ENCODE results near the gene PIBF1. TPM values are rescaled to one million over a fixed set of nuclear protein-coding genes. Genes with fewer than 3 reads are reported as not detected.
"Not testable (repeated sequence)": the region's sequence is repeated elsewhere in the genome, so short reads cannot be mapped to it uniquely, and the experiment has no call there.

PIBF1 gene, protein sequence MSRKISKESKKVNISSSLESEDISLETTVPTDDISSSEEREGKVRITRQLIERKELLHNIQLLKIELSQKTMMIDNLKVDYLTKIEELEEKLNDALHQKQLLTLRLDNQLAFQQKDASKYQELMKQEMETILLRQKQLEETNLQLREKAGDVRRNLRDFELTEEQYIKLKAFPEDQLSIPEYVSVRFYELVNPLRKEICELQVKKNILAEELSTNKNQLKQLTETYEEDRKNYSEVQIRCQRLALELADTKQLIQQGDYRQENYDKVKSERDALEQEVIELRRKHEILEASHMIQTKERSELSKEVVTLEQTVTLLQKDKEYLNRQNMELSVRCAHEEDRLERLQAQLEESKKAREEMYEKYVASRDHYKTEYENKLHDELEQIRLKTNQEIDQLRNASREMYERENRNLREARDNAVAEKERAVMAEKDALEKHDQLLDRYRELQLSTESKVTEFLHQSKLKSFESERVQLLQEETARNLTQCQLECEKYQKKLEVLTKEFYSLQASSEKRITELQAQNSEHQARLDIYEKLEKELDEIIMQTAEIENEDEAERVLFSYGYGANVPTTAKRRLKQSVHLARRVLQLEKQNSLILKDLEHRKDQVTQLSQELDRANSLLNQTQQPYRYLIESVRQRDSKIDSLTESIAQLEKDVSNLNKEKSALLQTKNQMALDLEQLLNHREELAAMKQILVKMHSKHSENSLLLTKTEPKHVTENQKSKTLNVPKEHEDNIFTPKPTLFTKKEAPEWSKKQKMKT
- total RNA-seq (2014; rRNA removed; shearing (Covaris generic)): 18.0 and 22.2 TPM in 2 replicates

DNA sequence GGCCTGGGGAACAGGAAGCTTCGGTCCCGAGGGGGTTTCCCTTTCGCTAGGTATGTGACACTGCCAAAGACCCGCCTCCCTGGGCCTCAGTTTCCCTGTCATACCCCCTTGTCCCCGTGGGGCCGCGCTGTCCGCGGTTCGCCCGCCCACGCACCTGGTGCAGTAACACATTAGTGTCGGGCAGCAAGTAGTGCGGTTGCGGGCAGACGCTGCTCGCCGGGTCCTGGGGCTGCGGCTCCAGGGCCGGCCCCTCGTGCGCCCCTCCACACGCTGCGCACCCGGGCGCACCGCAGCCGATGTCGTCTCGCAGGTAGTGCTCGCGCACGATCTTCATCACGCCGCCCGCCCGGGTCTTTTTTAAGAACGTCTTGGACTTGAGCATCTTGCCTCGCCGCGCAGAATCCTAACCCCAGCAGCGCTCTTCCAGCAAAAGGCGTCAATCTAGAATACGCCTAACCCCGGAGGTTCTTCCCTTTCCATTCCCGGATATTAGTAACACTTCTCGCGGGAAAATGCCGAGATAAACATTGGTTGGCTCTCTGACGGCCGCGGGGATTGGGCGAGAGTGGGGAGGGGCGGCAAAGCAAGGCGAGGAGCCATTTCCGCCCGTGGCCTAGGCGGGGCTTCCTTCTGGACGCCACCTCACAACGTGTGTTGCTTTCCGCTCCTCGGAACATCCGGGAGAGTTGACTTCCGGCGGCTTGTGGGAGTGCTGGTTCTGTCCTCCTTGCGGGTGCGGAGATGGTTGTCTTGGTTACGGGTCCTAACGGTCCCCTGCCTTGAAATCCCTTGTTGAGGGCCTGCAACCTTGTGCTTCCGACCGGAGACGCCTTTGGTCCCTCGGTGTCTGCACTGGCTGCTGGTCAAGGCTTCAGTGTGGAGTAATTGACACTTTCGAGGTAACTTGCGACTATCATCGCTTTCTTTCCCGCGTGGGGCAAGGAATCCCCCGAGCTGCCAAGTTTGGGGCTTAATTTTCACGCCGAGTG is at the start of gene PIBF1, which contains the start of gene DIS3:
TSS of gene PIBF1 (plus strand) at position 683 of the 989 bp plus-strand sequence. CDS start 1,337 bp downstream, outside the sequence.
TSS of gene DIS3 (minus strand) at position 450 of the 989 bp plus-strand sequence. CDS start at position 382, 68 bp downstream.
- peak; percentile 97 for DNase-seq (ENCODE audit: low spot score)

DNA sequence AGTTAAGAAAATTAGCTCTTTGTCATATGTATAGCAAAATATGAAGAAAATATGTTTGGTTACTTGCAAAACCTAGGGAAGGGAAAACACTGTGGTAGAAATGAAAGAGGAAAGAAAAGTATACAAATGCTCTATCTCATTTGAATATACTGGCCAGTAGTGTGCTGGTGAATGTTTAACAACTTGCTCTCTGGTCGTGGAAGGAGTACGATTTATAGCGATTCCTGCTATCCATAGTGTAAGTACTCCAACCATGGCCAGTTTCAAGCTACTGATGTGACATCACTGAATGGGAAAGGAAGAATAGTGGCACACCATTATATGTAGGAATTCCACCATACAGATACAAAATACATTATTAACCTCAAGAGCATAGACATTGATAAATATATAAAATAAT is 44.9 kb upstream of the PIBF1 start:
- no peak for DNase-seq (ENCODE audit: low spot score)

DNA sequence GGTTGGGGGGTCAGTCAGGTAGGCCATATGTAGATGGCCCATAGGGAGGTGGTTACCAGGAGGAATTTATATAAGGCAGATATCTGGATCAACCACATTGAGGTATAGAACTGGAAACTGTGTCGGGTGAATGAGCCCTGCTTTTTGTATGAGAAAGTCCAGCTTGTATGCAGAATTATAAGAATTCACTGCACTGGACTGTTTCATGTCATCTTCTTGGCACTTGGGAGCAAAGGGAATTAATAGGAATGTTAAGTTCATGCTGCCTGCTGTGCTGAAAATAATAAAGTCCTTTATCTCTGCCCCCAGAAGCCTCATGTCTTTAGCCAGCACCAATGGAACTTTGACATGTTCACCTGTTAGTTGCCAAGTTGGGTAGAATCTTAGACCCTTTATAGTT is 41.9 kb upstream of the PIBF1 start:
- no peak for DNase-seq (ENCODE audit: low spot score)

DNA sequence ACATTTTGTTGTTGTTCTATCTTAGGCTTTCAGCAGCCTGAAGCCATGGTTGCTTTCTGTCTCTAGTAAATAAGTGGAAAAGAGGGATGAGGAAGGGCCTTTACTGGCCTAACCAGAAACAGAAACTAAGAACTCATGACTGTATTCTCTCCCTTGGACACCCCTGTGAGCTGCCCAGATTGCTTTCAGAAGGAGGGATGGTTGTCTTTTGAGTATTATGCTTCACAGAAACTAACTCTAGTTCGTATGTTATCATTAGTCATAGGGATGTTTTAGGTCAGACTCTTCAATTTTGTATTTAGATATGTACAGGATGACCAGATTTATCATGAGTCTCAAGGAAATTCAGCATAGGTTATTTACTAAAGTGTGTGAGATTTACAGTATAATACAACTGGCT is 36.7 kb upstream of the PIBF1 start:
- DNase-seq (ENCODE audit: low spot score): no peak

DNA sequence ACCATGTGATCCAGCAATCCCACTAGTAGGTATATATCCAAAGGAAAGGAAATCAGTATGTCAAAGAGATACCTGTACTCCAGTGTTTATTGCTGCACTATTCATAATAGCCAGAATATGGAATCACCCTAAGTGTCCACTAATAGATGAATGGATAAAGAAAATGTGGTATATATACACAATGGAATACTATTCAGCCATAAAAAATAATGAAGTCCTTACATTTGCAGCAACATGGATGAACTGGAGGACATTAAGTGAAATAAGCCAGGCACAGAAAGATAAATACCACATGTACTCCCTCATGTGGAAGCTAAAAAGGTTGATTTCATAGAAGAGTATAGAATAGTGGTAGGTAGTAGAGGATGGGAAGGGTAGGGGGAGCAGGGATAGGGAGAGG is 30.7 kb upstream of the PIBF1 start:
- no peak for DNase-seq (ENCODE audit: low spot score)

DNA sequence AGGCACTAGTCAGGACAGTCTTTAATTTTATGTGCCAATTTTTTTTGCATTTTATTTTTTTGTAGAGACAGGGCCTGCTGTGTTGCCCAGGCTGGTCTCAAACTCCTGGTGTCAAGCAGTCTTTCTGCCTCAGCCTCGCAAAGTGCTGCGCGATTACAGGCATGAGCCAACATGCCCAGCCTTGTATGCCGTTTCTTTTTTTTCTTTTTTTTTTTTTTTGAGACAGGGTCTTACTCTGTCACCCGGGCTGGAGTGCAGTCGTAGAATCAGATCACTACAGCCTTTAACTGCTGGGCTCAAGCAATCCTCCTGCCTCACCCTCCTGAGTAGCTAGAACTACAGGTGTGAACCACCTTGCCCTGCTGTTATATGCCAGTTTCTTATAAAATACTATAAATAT is 27.8 kb upstream of the PIBF1 start:
- no peak for DNase-seq (ENCODE audit: low spot score)

DNA sequence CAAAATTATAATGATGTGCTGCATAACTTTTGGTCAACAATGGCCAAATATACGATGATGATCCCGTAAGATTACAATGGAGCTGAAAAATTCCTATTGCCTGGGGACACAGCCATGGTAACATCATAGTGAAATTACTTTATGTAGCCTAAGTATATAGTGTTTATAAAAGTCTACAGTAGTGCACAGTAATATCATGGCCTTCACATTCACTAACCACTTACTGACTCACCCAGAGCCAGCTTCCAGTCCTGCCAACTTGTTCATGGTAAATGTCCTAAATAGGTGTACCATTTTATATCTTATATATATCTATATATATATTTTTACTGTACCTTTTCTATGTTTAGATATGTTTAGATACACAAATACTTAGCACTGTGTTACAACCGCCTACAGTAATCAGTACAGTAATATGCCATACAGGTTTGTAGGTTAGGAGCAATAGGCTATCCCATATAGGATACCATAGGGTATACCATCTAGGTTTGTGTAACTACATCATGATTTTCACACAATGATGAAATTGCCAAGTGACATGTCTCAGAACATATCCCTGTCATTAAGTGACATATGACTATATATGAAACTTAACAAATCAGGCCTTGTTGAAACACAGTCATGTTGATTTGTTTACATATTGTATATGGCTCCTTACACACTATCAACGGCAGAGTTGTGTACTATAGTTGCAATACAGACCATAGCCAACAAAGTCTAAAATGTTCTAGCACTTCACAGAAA is 24.0 kb upstream of the PIBF1 start:
- peak; percentile 1 for DNase-seq (ENCODE audit: low spot score)

DNA sequence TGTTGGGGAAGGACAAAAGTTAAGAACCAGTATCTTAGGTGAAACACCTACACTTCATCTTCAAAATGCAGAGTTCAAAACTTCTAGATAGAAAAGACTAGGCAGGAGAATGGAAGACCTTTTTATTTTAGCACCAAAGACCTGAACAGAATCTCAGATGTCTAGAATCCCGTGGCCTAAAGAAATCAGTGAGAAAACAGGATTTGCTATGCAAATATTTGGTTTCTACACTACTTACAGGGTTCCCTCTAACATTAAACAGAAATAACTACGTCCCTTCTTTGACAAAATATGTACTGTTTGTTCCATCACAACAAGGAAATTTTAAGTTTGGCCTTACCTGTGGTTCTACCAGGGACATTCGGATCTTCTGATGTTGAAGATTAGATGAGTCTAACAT is 21.7 kb upstream of the PIBF1 start:
- no peak for DNase-seq (ENCODE audit: low spot score)

DNA sequence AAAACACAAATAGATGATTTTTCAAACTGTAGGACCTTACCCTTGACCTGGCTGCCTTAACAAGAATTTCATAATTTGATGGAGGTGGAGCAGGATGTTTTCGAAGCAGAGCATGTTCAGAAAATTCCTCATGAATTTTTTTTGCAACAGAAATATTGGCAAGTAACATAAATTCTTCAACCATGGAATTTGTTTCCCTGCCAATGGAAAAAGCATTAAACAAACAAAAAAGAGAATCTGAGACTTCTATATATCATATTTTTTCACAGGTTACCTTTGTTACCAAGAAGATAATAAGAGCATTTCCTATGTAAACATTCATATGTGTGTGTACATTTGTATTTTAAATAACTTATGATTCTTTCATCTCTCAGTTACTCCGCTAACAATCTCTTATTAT is 18.5 kb upstream of the PIBF1 start:
- no peak for DNase-seq (ENCODE audit: low spot score)

DNA sequence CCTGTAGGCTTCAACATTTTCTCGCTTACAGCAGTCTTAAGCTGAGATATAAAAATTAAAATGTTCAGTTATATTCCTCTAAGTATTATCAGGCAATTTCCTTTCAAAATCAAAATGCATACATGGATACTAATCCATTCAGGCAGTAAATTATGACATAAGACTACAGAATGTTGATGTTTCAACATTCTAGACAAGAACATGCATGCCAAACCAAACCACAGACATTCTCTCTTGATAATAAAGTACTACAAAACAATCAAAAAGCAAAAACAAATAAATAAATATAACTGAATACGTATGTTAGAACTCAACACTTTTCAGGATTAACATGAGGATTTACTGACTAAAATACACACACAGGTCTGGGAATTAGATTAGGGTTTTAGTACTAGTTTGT is 7.9 kb upstream of the PIBF1 start:
- DNase-seq (ENCODE audit: low spot score): no peak

DNA sequence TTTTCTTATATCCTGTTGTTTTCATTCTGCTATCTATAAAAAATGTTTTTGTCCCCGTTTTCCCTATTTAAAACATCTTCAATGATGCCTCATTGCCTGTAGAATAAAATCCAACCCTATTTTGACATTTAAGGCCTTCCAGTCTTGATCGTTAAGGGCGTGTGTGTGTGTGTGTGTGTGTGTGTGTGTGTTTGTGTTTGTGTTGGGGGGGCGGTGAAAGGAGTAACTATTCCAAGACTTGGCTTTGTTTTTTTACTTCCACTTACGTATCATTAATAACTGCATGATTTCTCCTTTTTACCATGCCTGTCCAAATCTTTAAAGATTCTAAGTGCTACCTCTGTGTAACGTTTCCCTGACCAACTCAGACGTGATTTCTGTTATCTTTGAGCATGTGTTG is 784 bp downstream of the PIBF1 start:
- peak; percentile 1 for DNase-seq (ENCODE audit: low spot score)

DNA sequence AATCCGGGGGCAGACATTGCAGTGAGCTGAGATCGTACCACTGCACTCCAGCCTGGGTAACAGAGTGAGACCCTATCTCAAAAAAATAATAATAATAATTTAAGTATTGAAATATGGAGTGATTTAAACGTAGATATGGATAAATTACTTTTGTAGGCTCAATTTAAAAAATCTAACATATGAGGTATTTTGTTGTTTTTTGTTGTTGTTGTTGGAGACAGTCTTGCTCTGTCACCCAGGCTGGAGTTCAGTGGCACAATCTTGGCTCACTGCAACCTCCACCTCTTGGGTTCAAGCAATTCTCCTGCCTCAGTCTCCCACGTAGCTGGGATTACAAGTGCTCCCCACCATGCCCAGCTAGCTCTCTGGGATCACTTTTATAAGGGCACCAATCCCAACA is 2.7 kb downstream of the PIBF1 start:
- not testable (repeated sequence) for DNase-seq (ENCODE audit: low spot score)

DNA sequence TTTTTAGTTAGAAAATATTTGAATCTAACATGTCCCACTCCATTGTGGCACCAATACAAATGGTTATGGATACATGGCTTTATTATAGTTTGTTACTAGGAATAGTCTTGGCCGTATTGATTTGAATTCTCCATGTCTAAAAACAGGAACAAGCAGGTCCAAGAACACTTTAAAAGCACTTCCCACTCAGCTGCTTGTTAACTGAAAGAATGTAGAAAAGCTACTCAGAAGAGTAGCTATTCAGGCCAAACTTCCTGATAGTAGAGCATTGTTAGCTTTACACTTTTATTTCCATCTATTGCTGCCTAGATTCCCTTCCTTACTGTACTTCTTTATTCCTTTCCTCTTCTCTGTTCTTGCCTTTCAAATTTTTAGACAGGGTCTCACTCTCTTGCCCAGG is 6.9 kb downstream of the PIBF1 start:
- no peak for DNase-seq (ENCODE audit: low spot score)

DNA sequence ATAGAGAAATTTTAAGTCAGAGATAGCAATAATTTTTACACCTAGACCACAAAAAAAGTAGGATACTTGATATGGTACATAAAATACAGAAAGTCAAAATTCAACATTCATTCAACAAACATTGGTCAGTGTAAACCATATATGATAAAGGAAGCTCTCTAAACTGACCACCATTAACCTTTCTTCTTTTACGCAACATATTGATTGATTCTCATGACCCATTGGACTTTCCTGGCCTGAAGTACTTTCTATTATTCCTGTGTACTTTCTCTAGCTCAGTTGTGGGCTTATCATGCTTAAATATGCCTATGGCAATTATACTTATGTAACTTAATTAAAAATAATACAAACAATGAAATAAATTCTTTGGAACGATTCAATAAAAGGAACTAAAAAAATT is 10.7 kb downstream of the PIBF1 start:
- no peak for DNase-seq (ENCODE audit: low spot score)

DNA sequence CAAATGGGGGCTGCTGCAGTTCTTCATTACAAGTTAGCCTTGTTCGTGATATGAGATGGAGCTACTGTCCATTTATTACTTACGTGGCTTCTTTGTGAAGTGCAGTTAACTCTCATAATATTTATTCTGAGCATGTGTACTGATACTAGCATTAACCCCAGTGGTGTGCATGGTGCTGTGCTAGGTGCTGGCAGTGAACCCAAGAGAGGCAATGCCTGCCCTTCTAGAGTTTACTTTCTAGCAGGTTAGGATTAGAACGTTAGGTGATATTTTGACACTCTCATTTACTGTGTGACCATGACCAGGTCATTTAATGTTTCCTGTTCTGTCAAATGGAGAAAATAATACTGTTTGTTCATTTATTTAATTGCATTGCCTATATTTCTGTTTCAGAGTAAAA is 16.9 kb downstream of the PIBF1 start:
- DNase-seq (ENCODE audit: low spot score): no peak

DNA sequence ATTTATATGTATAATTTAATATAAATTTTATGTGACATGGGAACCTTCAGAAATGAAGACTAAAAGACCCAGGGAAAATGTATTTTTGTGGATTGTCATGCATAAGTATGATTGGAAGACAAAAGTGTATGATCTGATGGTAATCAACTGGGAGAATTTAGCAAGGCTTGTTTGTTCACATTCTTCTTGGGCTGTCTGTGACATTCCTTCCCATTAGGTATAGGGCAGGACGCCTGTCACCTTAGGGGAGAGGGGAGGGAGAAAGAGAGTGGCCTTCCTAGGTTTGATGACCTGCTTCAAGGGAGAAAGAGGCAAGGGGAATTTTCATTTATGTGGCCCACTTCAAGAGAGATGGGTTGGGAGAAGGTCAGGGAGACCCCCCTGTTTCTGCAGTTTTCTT is 22.4 kb downstream of the PIBF1 start:
- DNase-seq (ENCODE audit: low spot score): no peak

DNA sequence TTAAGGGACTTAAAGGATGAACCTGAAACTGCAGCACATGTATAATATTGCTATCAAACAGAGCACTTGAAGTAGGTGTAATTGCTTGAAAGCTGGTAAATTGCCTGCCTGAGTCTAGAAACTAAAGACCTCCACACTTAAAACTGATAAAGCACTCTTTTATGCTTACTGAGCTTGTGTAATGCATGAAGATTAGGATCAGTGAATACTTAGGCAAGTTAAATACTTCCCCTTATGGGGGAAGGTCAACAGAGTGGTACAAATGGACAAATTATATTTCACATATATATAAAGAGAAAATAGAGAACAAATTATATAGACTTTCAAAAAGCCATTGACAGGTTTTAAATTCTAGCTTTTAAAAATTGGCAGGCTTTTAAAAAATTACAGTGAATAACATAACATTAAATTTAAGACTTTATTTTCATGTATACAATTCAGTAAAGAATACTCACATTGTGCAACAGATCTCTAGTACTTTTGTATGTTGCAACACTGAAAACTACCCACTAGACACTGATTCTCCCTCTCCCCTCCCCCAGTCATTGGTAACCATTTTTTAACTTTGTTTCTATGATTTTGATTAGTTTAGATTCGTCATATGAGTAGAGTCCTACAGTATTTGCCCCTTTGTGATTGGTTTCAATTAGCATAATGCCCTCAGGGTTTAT is 23.9 kb downstream of the PIBF1 start:
- DNase-seq (ENCODE audit: low spot score): no peak

DNA sequence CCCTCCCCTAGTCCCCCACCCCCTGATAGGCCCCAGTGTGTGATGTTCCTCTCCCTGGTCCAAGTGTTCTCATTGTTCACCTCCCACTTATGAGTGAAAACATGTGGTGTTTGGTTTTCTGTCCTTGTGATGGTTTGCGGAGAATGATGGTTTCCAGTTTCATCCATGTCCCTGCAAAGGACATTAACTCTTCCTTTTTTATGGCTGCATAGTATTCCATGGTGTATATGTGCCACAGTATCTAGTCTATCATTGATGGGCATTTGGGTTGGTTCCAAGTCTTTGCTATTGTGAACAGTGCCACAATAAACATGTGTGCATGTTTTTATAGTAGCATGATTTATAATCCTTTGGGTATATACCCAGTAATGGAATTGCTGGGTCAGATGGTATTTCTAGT is 24.6 kb downstream of the PIBF1 start:
- not testable (repeated sequence) for DNase-seq (ENCODE audit: low spot score)

DNA sequence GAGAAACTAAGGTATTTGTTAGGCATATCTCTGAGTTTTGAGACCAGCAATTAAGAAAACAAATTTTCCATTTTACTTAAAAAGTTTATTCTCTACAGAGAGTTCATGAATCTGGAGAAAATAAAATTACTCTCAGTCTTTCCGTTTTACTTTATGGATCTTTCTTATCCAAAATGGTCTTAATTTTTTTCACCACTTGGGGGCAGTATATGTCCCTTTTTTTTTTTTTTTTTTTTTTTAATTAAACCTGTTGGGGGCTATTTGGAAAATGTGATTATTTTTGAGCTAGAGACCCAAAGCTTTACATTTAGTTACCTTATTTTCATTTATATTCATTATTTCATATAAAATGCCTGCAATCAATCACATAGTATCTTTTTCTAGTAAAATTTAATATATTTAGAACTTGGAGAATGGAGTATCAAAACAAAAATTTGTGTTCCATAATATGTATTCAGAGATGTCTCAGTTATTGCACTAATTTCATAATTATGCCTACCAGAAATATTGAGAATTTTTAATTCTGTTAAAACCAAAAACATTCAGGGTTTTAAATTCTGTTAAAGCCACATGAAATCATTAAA is 27.1 kb downstream of the PIBF1 start:
- peak; percentile 0 for DNase-seq (ENCODE audit: low spot score)
